ENCODE results near the gene CDH13.

- no peak for TF ChIP-seq CTCF (conservative IDR thresholded peaks at IDR 0.05; ENCODE audit: low read length)
- TF ChIP-seq EZH2phosphoT487 (IDR thresholded peaks at IDR 0.05; ENCODE audit: borderline replicate concordance, low read depth, low read length) = no peak
Measured at GRCh38 chr16:83701494-83701893, 1074.7 kb downstream of the CDH13 start.

Data from OCI-LY7 (cell line).